Astrocyte (in vitro differentiated cells and primary cell): Measurements from ENCODE around the gene RAB11FIP3. TPM values are rescaled to one million over a fixed set of nuclear protein-coding genes. Genes with fewer than 3 reads are reported as not detected.

Experiments
- DNase-seq: peaks from one replicate; pipeline ENCODE4 v3.0.0-alpha.2; 2010; ENCODE audit warnings: low read depth
- FAIRE-seq: peaks from 2 replicates; lab custom pipeline; 2011; peaks lifted over from hg19 to GRCh38; lab: Jason Lieb, UNC
- H2AFZ ChIP-seq: 2 replicates; pipeline ENCODE4 v1.6.0; 2012; ENCODE audit warnings: low read depth, low read length, inconsistent platforms
- H3K27ac ChIP-seq: 2 replicates; pipeline ENCODE4 v1.5.1; 2011; ENCODE audit warnings: low read depth, low read length, inconsistent platforms
- H3K27me3 ChIP-seq: 2 replicates; pipeline ENCODE4 v1.6.0; 2011; ENCODE audit warnings: low read length, inconsistent platforms; ENCODE audit not compliant: insufficient read depth
- H3K36me3 ChIP-seq: 2 replicates; pipeline ENCODE4 v1.5.1; 2011; ENCODE audit warnings: low read length, inconsistent platforms; ENCODE audit not compliant: insufficient read depth
- H3K4me1 ChIP-seq: 2 replicates; pipeline ENCODE4 v1.5.1; 2011; ENCODE audit warnings: low read length, inconsistent platforms; ENCODE audit not compliant: insufficient read depth
- H3K4me2 ChIP-seq: 2 replicates; pipeline ENCODE4 v1.6.0; 2012; ENCODE audit warnings: low read length, inconsistent platforms
- H3K4me3 ChIP-seq: 2 replicates; pipeline ENCODE4 v1.5.1; 2011; ENCODE audit warnings: low read depth, mild to moderate bottlenecking, low read length, inconsistent platforms; ENCODE audit not compliant: insufficient read depth
- H3K79me2 ChIP-seq: 2 replicates; pipeline ENCODE4 v1.6.0; 2012; ENCODE audit warnings: mild to moderate bottlenecking, low read length, inconsistent platforms; ENCODE audit not compliant: insufficient read depth
- H3K9ac ChIP-seq: 2 replicates; pipeline ENCODE4 v1.6.0; 2012; ENCODE audit warnings: mild to moderate bottlenecking, low read length, inconsistent platforms
- H3K9me3 ChIP-seq: 2 replicates; pipeline ENCODE4 v1.5.1; 2012; ENCODE audit warnings: low read depth, mild to moderate bottlenecking, low read length, inconsistent platforms; ENCODE audit not compliant: insufficient read depth
- H4K20me1 ChIP-seq: 2 replicates; pipeline ENCODE4 v1.6.0; 2012; ENCODE audit warnings: low read length, inconsistent platforms; ENCODE audit not compliant: insufficient read depth
- H3K27ac Mint-ChIP-seq: one replicate; pipeline ENCODE4 v1.8.0; 2021; ENCODE audit warnings: mild to moderate bottlenecking, mixed read lengths; ENCODE audit not compliant: unreplicated experiment
- H3K27me3 Mint-ChIP-seq: one replicate; pipeline ENCODE4 v1.8.0; 2021; ENCODE audit warnings: low read depth, mixed read lengths; ENCODE audit not compliant: unreplicated experiment
- H3K36me3 Mint-ChIP-seq: one replicate; pipeline ENCODE4 v1.8.0; 2021; ENCODE audit warnings: low read depth, mixed read lengths; ENCODE audit not compliant: unreplicated experiment
- H3K4me1 Mint-ChIP-seq: one replicate; pipeline ENCODE4 v1.8.0; 2021; ENCODE audit warnings: low read depth, mixed read lengths; ENCODE audit not compliant: unreplicated experiment
- H3K4me3 Mint-ChIP-seq: one replicate; pipeline ENCODE4 v1.8.0; 2021; ENCODE audit warnings: mild to moderate bottlenecking, moderate library complexity, mixed read lengths; ENCODE audit not compliant: unreplicated experiment
- H3K9me3 Mint-ChIP-seq: one replicate; pipeline ENCODE4 v1.8.0; 2021; ENCODE audit warnings: mild to moderate bottlenecking, mixed read lengths; ENCODE audit not compliant: unreplicated experiment
- EZH2 ChIP-seq: IDR thresholded peaks from 2 replicates; pipeline ENCODE4 v1.6.1; 2012; ENCODE audit warnings: mild to moderate bottlenecking, low read length, inconsistent platforms; ENCODE audit not compliant: insufficient read depth
- total RNA-seq: library from RNA; stranded (reverse); gene quantifications from 2 replicates; pipeline ENCODE4 v1.2.1, GENCODE V29; 2021
- TF ChIP-seq, protein P1 (sequence below): IDR thresholded peaks from 2 replicates; pipeline ENCODE4 v1.5.1; 2011; ENCODE audit warnings: low read depth, mild to moderate bottlenecking, inconsistent platforms, low read length, moderate library complexity; ENCODE audit not compliant: insufficient read depth

RAB11FIP3 gene
- total RNA-seq, 1 donor from 2014 or later: 21.2 TPM

DNA sequence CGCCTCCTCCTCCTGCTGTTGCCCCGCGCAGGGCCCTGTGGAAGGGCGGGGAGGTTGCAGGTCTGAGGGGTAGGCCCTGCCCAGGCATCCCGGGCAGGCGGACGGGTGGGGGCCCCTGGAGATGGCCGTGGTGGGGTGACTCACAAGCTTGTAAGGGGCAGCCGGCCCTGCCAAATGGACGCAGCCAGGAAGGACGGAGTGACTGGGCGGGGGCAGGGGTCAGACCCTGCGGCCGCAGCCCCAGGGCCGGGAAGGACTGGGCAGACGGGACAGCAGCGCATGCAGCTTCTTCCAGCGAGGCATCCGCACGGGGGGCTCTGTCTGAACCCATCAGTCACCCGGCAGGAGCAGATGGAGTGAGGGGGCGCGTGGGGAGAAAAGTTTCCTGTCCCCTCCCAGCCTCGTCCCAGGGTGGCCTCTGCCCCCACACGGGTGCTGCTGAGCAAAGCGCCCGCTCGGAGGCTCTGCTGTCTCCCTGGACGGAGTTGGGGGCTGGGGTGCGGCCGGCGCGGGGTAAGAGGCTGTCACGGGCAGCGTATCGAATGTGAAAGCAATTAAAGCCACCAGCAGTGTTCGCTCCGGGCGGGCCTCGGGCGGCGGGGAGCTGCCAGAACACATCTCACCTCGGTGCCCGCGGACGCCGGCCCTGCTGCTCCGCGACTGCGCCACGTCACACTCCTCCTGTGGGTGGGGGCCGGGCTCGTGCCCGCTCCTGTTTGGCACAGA lies 129.4 kb downstream of the RAB11FIP3 start:
- Histone ChIP-seq H2AFZ (no peak overlapping the region), H3K27me3 (peaks cover 9% of the 10 kb centered on the region), H3K9me3 (no peaks in the 10 kb centered on the region), H4K20me1 (peaks cover 8% of the 10 kb centered on the region), H3K4me2 (peak overlapping the region; percentile 71), H3K9ac (peak overlapping the region; percentile 14), H3K36me3 (no peaks in the 10 kb centered on the region), H3K79me2 (no peaks in the 10 kb centered on the region), H3K27ac (no peak overlapping the region), H3K4me1 (peaks cover 16% of the 10 kb centered on the region), H3K4me3 (no peak overlapping the region)
- Mint-ChIP-seq H3K36me3 (no peaks in the 10 kb centered on the region), H3K4me1 (peaks cover 2% of the 10 kb centered on the region), H3K27ac (no peak overlapping the region), H3K9me3 (no peaks in the 10 kb centered on the region), H3K27me3 (peaks cover 3% of the 10 kb centered on the region), H3K4me3 (no peak overlapping the region)
- FAIRE-seq (no peak), DNase-seq (peak; percentile 52)
- TF ChIP-seq EZH2: no peak
- TF ChIP-seq, protein P1, sequence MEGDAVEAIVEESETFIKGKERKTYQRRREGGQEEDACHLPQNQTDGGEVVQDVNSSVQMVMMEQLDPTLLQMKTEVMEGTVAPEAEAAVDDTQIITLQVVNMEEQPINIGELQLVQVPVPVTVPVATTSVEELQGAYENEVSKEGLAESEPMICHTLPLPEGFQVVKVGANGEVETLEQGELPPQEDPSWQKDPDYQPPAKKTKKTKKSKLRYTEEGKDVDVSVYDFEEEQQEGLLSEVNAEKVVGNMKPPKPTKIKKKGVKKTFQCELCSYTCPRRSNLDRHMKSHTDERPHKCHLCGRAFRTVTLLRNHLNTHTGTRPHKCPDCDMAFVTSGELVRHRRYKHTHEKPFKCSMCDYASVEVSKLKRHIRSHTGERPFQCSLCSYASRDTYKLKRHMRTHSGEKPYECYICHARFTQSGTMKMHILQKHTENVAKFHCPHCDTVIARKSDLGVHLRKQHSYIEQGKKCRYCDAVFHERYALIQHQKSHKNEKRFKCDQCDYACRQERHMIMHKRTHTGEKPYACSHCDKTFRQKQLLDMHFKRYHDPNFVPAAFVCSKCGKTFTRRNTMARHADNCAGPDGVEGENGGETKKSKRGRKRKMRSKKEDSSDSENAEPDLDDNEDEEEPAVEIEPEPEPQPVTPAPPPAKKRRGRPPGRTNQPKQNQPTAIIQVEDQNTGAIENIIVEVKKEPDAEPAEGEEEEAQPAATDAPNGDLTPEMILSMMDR: no peak

- no peaks in the 10 kb centered on the region for H3K36me3 Mint-ChIP-seq
- peaks cover 2% of the 10 kb centered on the region for H3K4me1 Mint-ChIP-seq
- H3K9me3 Mint-ChIP-seq: no peaks in the 10 kb centered on the region
- Histone ChIP-seq H3K9ac (no peak overlapping the region), H3K4me3 (no peak overlapping the region), H2AFZ (no peak overlapping the region), H3K27me3 (peaks cover 10% of the 10 kb centered on the region), H4K20me1 (peaks cover 7% of the 10 kb centered on the region), H3K79me2 (no peaks in the 10 kb centered on the region), H3K9me3 (no peaks in the 10 kb centered on the region), H3K4me2 (no peak overlapping the region), H3K4me1 (peaks cover 16% of the 10 kb centered on the region), H3K27ac (no peak overlapping the region), H3K36me3 (no peaks in the 10 kb centered on the region)
- no peak overlapping the region for H3K4me3 Mint-ChIP-seq
- peaks cover 3% of the 10 kb centered on the region for H3K27me3 Mint-ChIP-seq
- DNase-seq: no peak
- no peak for FAIRE-seq
- no peak for TF ChIP-seq EZH2
- TF ChIP-seq, protein P1: no peak
- H3K27ac Mint-ChIP-seq: no peak overlapping the region
These were observed 130.4 kb downstream of the RAB11FIP3 start for GRCh38 chr16:555528-556473.
